ENCODE measurements around the gene TRIM10. TPM values are rescaled to one million over a fixed set of nuclear protein-coding genes. Genes with fewer than 3 reads are reported as not detected.

The TRIM10 gene
- total and polyA plus RNA-seq, 2 experiments from 2014 or later, result 0.11 TPM; not detected in 1

- no peaks in the 10 kb centered on the region for H3F3A ChIP-seq (ENCODE audit: insufficient read depth)
- no peak overlapping the region for H3K27ac ChIP-seq
- no peak overlapping the region for H2AFZ ChIP-seq
- H4K20me1 ChIP-seq (ENCODE audit: insufficient read depth), result no peaks in the 10 kb centered on the region
- DNase-seq, result no peak
- in situ Hi-C loops (cut with MboI), result no loop called here
- H3K9me3 ChIP-seq (ENCODE audit: low read depth), result no peaks in the 10 kb centered on the region
- no peaks in the 10 kb centered on the region for H3K4me1 ChIP-seq (ENCODE audit: insufficient read depth)
- no peak overlapping the region for H3K4me3 ChIP-seq
- no peaks in the 10 kb centered on the region for H3K79me2 ChIP-seq (ENCODE audit: insufficient read depth)
- H3K36me3 ChIP-seq (ENCODE audit: low read depth), result no peaks in the 10 kb centered on the region; the same call in 1 of the 2 replicates
- 91 to 94% methylated on average over 5 of the region's 5 CpGs for WGBS, 2 experiments (ENCODE audit: low coverage in 1 of 2, low lambda C conversion rate in 2 of 2, missing lambda C conversion rate in 2 of 2)
- TF ChIP-seq EZH2phosphoT487 (IDR thresholded peaks at IDR 0.05; ENCODE audit: insufficient read depth, low read depth) (no peak), EZH2 (IDR thresholded peaks at IDR 0.05; ENCODE audit: insufficient read depth, poor library complexity, severe bottlenecking) (no peak)
- no peaks in the 10 kb centered on the region for H3K9me2 ChIP-seq (ENCODE audit: insufficient read depth)
- H3K9ac ChIP-seq, result no peak overlapping the region
- no peaks in the 10 kb centered on the region for H3K27me3 ChIP-seq (replicated peaks; ENCODE audit: insufficient read depth)
- no peak overlapping the region for H3K4me2 ChIP-seq (ENCODE audit: unreplicated experiment)
Measured at GRCh38 chr6:30188541-30188940, 27.5 kb upstream of the TRIM10 start.

GRCh38 chr6:30185846-30186484 lies 25.0 kb upstream of the TRIM10 start:
- no peak for TF ChIP-seq EZH2 (IDR thresholded peaks at IDR 0.05; ENCODE audit: insufficient read depth, poor library complexity, severe bottlenecking)
- TF ChIP-seq EZH2phosphoT487 (IDR thresholded peaks at IDR 0.05; ENCODE audit: insufficient read depth, low read depth), result no peak
- Histone ChIP-seq H3K9me2 (ENCODE audit: insufficient read depth) (no peaks in the 10 kb centered on the region), H3K9ac (no peak overlapping the region), H3K27me3 (replicated peaks; ENCODE audit: insufficient read depth) (no peaks in the 10 kb centered on the region), H3K79me2 (ENCODE audit: insufficient read depth) (no peaks in the 10 kb centered on the region), H3K4me1 (ENCODE audit: insufficient read depth) (no peaks in the 10 kb centered on the region), H3K36me3 (ENCODE audit: low read depth) (no peaks in the 10 kb centered on the region; the same call in 1 of the 2 replicates), H4K20me1 (ENCODE audit: insufficient read depth) (no peaks in the 10 kb centered on the region), H3K4me3 (no peak overlapping the region), H3F3A (ENCODE audit: insufficient read depth) (no peaks in the 10 kb centered on the region), H3K4me2 (ENCODE audit: unreplicated experiment) (no peak overlapping the region), H2AFZ (no peak overlapping the region), H3K27ac (no peak overlapping the region), H3K9me3 (ENCODE audit: low read depth) (no peaks in the 10 kb centered on the region)
- in situ Hi-C loops (cut with MboI), result no loop called here
- no peak for DNase-seq
- WGBS, 2 experiments (ENCODE audit: low coverage in 1 of 2, low lambda C conversion rate in 2 of 2, missing lambda C conversion rate in 2 of 2), result 92 to 98% methylated on average over 15 to 20 of the region's 20 CpGs

GRCh38 chr6:30184417-30185031 lies 23.5 kb upstream of the TRIM10 start:
- Histone ChIP-seq H2AFZ (no peak overlapping the region), H3K79me2 (ENCODE audit: insufficient read depth) (no peaks in the 10 kb centered on the region), H3F3A (ENCODE audit: insufficient read depth) (no peaks in the 10 kb centered on the region), H3K27me3 (replicated peaks; ENCODE audit: insufficient read depth) (no peaks in the 10 kb centered on the region), H3K4me3 (no peak overlapping the region), H3K9me3 (ENCODE audit: low read depth) (no peaks in the 10 kb centered on the region), H3K9me2 (ENCODE audit: insufficient read depth) (no peaks in the 10 kb centered on the region), H3K27ac (no peak overlapping the region), H3K36me3 (ENCODE audit: low read depth) (no peaks in the 10 kb centered on the region; the same call in 1 of the 2 replicates), H3K9ac (no peak overlapping the region), H4K20me1 (ENCODE audit: insufficient read depth) (no peaks in the 10 kb centered on the region), H3K4me2 (ENCODE audit: unreplicated experiment) (no peak overlapping the region), H3K4me1 (ENCODE audit: insufficient read depth) (no peaks in the 10 kb centered on the region)
- no peak for DNase-seq
- 66 to 68% methylated on average over 5 of the region's 5 CpGs for WGBS, 2 experiments (ENCODE audit: low coverage in 1 of 2, low lambda C conversion rate in 2 of 2, missing lambda C conversion rate in 2 of 2)
- no peak for TF ChIP-seq EZH2 (IDR thresholded peaks at IDR 0.05; ENCODE audit: insufficient read depth, poor library complexity, severe bottlenecking)
- no peak for TF ChIP-seq EZH2phosphoT487 (IDR thresholded peaks at IDR 0.05; ENCODE audit: insufficient read depth, low read depth)
- in situ Hi-C loops (cut with MboI), result no loop called here

- no peak for TF ChIP-seq EZH2 (IDR thresholded peaks at IDR 0.05; ENCODE audit: insufficient read depth, poor library complexity, severe bottlenecking)
- TF ChIP-seq EZH2phosphoT487 (IDR thresholded peaks at IDR 0.05; ENCODE audit: insufficient read depth, low read depth), result no peak
- Histone ChIP-seq H3K27me3 (replicated peaks; ENCODE audit: insufficient read depth) (peaks cover 27% of the 10 kb centered on the region), H3K9ac (no peak overlapping the region), H3K9me3 (ENCODE audit: low read depth) (no peaks in the 10 kb centered on the region), H4K20me1 (ENCODE audit: insufficient read depth) (no peaks in the 10 kb centered on the region), H3K27ac (no peak overlapping the region), H3K36me3 (ENCODE audit: low read depth) (no peaks in the 10 kb centered on the region), H3K79me2 (ENCODE audit: insufficient read depth) (no peaks in the 10 kb centered on the region), H3K4me3 (no peak overlapping the region), H3K4me1 (ENCODE audit: insufficient read depth) (no peaks in the 10 kb centered on the region), H3K9me2 (ENCODE audit: insufficient read depth) (no peaks in the 10 kb centered on the region), H3F3A (ENCODE audit: insufficient read depth) (no peaks in the 10 kb centered on the region), H2AFZ (no peak overlapping the region), H3K4me2 (ENCODE audit: unreplicated experiment) (no peak overlapping the region)
- in situ Hi-C loops (cut with MboI), result no loop called here
- WGBS, 2 experiments (ENCODE audit: low coverage in 1 of 2, low lambda C conversion rate in 2 of 2, missing lambda C conversion rate in 2 of 2), result 68 to 79% methylated on average over 1 of the region's 1 CpG
- no peak for DNase-seq
Measured at GRCh38 chr6:30180145-30180544, 19.1 kb upstream of the TRIM10 start.
